ENCODE results near the gene STAG1.
"Not testable (repeated sequence)": the region's sequence is repeated elsewhere in the genome, so short reads cannot be mapped to it uniquely, and the experiment has no call there.

The STAG1 gene

GRCh38 chr3:136741063-136741462, 11.1 kb downstream of the STAG1 start:
- FAIRE-seq = no peak

DNA sequence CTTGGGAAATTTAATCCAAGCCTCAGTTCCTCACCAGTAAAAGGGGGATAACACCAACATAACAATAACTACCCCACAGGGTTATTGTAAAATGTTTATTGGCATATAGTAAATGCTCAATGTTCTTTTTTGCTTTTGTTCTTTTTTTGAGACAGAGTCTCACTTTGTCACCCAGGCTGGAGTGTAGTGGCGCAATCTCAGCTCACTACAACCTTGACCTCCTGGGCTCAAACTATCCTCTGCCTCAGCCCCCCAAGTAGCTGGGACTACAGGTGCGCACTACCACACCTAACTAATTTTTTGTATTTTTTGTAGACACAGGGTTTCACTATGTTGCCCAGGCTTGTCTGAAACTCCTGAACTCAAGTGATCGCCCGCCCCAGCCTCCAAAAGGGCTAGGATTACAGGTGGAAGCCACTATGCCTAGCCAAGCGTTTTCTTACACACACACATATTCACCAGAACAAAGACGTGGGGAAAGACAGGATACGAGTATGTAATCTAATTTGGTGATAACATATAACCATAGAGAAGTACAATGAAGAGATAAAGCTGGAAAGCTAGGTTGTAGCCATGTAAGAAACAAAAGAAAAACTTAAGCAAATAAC, 11.7 kb downstream of the STAG1 start:
- no peak for FAIRE-seq

- not testable (repeated sequence) for FAIRE-seq
These were observed 15.2 kb downstream of the STAG1 start for GRCh38 chr3:136736950-136737349.

GRCh38 chr3:136735103-136735502, 17.1 kb downstream of the STAG1 start:
- FAIRE-seq = no peak

DNA sequence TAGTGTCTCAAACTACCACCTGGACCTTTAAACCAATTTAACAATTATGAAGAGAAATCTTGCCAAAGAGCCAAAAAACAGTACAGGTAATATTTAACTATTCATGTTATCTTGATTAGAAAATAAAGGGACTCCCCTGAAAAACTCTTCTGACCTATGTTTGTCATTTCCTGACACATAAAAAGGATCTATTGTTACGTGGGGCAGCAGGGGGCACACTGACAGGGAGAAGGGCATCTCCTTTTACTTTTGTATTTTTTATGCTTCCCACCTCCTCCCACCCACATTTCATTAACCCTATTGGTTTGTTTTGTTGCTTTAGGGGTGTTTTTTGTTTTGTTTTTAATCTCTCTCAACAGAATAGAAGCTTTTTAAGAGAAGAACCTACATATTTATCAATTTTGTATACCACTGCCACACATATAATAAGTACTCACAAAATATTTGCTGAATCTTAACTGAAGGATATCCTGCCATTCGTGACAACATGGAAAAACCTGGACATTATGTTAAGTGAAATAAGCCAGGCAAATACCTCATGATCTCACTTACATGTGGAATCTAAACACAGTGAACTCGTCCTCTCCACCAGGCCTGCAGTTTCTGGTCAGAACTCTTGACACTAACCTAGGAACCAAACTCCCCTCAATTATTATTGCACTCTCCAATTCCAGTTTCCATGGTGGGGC, 17.7 kb downstream of the STAG1 start:
- no peak for FAIRE-seq

- FAIRE-seq = no peak
These were observed 18.8 kb downstream of the STAG1 start for GRCh38 chr3:136733317-136733833.

- no peak for FAIRE-seq
These were observed 20.8 kb downstream of the STAG1 start for GRCh38 chr3:136731274-136731884.

DNA sequence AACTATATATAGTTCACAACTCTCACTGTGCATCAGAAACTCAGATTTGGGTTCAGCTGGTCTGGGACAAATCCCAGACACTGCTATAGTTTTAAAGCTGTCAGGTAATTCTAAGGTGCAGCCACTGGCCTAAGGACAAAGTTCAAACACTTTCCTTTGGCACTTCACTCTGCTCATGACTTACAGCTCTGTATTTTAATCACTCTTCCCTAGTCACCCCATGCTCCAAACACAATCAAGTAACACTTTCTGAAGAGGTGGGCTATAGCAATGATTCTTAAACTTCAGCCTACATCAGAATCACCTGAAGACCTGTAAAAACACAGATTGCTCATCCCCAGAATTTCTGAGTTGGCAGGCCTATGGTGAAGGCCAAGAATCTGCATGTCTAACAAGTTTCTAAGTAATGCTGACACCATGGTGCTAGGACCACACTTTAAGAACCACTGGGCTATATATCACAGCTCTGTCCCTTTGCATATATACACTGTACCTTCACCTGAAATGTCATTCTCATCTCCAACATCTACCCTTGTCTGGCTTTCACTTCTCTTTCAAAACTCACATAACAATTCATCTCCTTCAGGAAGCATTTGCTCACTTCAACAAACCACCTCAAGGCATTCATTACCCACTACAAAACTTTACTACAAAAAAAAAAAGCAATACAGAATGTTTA, 21.4 kb downstream of the STAG1 start:
- no peak for FAIRE-seq

GRCh38 chr3:136728918-136729317, 23.3 kb downstream of the STAG1 start:
- no peak for FAIRE-seq

DNA sequence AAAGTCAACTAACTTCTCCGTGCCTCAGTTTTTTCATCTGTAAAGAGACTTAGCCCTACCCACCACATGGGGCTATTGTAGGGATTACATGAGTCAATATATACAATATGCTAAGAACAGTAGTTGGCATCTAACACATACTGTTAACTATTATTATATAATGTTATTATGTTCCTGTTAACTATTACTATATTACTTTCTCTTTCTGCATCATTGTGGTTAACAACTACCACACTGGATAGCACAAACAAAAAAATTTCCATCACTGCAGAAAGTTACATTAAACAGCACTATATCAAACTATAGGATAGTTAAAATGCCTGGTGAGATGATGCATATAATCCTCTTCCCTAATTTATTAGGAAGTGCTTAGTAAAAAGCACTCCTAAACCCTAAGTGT, 23.7 kb downstream of the STAG1 start:
- no peak for FAIRE-seq

GRCh38 chr3:136725468-136725867, 26.7 kb downstream of the STAG1 start:
- FAIRE-seq = no peak

GRCh38 chr3:136722916-136723315, 29.3 kb downstream of the STAG1 start:
- FAIRE-seq = not testable (repeated sequence)

GRCh38 chr3:136722399-136722798, 29.8 kb downstream of the STAG1 start:
- not testable (repeated sequence) for FAIRE-seq

DNA sequence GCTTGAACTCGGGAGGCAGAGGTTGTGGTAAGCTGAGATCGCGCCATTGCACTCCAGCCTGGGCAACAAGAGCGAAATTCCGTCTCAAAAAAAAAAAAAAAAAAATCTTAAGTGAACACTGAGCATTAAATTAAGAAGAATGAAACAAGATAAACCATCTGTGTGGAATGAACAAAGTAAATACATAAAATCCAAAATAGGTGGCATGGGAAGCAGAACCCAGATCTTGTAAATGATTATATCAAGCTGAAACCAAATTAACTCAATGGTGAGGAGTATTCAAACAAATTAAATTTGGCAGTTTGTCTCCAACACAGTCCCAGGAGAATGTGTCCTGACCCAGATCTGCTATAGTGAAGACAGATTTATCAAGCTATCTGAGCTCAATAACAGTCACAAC, 32.1 kb downstream of the STAG1 start:
- FAIRE-seq = no peak

DNA sequence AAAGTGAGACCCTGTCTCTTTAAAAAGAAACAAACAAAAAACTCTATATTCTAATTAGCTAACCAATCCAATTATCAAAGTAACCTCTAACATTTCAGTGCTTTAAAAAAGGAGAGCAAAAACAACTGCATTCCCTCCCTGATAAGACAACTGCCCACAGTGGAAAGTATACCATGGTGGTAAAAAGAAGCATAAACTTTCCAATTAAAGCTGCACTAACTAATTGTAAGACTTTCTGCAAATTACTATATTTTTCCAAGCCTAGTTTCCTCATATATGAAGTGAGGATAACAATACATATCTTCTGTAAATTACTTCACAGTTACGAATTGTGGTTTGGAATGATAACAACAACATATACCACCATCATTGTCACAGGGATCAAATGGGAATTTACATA, 35.5 kb downstream of the STAG1 start:
- FAIRE-seq = no peak

- FAIRE-seq = no peak
These were observed 38.2 kb downstream of the STAG1 start for GRCh38 chr3:136714020-136714419.

GRCh38 chr3:136712941-136713340, 39.2 kb downstream of the STAG1 start:
- FAIRE-seq = no peak

DNA sequence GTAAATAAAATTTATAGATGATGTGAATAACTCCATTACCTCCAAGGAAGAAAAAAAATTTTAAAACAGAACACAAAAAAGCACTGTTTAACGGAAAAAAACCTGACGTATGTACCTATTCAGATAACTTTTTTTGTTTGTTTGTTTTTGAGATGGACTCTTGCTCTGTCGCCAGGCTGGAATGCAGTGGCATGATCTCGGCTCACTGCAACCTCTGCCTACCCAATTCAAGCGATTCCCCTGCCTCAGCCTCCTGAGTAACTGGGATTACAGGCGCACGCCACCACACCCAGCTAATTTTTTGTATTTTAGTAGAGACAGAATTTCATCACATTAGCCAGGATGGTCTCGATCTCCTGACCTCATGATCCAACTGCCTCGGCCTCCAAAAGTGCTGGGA, 40.3 kb downstream of the STAG1 start:
- not testable (repeated sequence) for FAIRE-seq

DNA sequence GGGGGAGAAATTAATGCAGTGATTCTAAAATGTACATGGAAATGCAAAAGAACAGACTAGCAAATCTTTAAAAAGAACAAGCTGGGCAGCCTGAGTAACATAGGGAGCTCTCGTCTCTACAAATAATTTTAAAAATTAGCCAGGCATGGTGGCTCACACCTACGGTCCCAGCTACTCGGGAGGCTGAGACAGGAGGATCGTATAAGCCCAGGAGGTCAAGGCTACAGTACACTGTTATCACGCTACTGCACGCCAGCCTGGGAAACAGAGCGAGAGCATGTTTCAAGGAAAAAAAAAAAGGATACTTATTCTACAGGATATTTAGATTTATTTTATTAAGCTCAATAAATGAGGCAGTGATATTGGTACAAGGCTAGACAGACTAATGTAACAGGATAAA, 40.9 kb downstream of the STAG1 start:
- no peak for FAIRE-seq

GRCh38 chr3:136709775-136710174, 42.4 kb downstream of the STAG1 start:
- not testable (repeated sequence) for FAIRE-seq

DNA sequence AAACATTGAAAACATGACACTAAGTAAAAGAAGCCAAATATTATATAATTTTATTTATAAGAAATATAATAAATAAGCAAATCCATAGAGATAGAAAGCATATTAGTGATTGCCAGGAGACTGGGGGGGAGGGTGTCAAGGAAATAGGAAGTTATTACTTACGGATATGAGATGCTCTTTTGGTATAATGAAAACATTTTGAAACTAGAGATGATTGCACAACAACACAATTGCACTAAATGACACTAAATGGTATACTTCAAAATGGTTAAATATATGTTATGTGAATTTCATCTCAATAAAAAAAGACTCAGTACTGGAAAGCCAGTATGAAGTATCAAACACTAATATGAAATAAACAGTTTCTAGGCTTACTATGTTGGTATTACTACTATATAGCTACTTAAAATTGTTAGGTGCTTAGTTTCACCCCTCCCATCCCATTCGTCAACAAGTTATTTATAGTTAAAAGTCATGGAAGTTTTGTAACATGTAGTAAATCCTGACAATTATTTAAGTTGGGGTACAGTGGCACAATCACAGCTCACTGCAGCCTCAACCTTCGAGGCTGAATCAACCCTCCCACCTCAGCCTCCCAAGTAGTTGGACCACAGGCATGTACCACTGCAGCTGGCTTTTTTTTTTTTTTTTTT, 43.7 kb downstream of the STAG1 start:
- FAIRE-seq = no peak

GRCh38 chr3:136703429-136703828, 48.7 kb downstream of the STAG1 start:
- no peak for FAIRE-seq

GRCh38 chr3:136699271-136699828, 52.8 kb downstream of the STAG1 start:
- FAIRE-seq = no peak
